ENCODE data around the gene LGR5.

GRCh38 chr12:71430756-71431155 lies 8.8 kb upstream of the LGR5 start:
- TF ChIP-seq EP300 (IDR thresholded peaks at IDR 0.05; ENCODE audit: borderline replicate concordance) = no peak
- TF ChIP-seq, protein P1, sequence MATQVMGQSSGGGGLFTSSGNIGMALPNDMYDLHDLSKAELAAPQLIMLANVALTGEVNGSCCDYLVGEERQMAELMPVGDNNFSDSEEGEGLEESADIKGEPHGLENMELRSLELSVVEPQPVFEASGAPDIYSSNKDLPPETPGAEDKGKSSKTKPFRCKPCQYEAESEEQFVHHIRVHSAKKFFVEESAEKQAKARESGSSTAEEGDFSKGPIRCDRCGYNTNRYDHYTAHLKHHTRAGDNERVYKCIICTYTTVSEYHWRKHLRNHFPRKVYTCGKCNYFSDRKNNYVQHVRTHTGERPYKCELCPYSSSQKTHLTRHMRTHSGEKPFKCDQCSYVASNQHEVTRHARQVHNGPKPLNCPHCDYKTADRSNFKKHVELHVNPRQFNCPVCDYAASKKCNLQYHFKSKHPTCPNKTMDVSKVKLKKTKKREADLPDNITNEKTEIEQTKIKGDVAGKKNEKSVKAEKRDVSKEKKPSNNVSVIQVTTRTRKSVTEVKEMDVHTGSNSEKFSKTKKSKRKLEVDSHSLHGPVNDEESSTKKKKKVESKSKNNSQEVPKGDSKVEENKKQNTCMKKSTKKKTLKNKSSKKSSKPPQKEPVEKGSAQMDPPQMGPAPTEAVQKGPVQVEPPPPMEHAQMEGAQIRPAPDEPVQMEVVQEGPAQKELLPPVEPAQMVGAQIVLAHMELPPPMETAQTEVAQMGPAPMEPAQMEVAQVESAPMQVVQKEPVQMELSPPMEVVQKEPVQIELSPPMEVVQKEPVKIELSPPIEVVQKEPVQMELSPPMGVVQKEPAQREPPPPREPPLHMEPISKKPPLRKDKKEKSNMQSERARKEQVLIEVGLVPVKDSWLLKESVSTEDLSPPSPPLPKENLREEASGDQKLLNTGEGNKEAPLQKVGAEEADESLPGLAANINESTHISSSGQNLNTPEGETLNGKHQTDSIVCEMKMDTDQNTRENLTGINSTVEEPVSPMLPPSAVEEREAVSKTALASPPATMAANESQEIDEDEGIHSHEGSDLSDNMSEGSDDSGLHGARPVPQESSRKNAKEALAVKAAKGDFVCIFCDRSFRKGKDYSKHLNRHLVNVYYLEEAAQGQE (IDR thresholded peaks at IDR 0.05; ENCODE audit: low read depth) = no peak
- no peak for TF ChIP-seq FOXM1 (IDR thresholded peaks at IDR 0.05; ENCODE audit: borderline replicate concordance, low read depth)
- no peak for TF ChIP-seq CEBPB (IDR thresholded peaks at IDR 0.05)
- TF ChIP-seq NFIC (IDR thresholded peaks at IDR 0.05) = no peak
